Psoas muscle (tissue), 8 donors: ENCODE results near the gene RFX2. TPM values are rescaled to one million over a fixed set of nuclear protein-coding genes. Genes with fewer than 3 reads are reported as not detected.

Source experiments
- ATAC-seq, 4 donors: fragments of 200-7000 bp; cut with Tn5 transposase; one replicate each; pipeline ENCODE4 v1.9.1; 2020; ENCODE audit warnings: moderate library complexity in 3 of 4, mild to moderate bottlenecking in 2 of 4
- DNase-seq, 2 donors: peaks; one replicate each; pipeline ENCODE4 v3.0.0-alpha.2; 2020
- H3K27ac ChIP-seq: fragments of 200-600 bp; one replicate; pipeline ENCODE4 v1.8.0; 2022
- H3K27me3 ChIP-seq, 3 donors: fragments of 200-600 bp in 1 of 3; one replicate each; pipeline versions ENCODE4 v1.6.1 to v1.8.0; 2013 to 2022; ENCODE audit warnings: low read length in 2 of 3, mild to moderate bottlenecking in 2 of 3, moderate library complexity in 1 of 3; ENCODE audit not compliant: insufficient read depth in 3 of 3
- H3K36me3 ChIP-seq, 2 donors: fragments of 200-600 bp in 1 of 2; one replicate each; pipeline versions ENCODE4 v1.6.1 to v1.8.0; 2013 to 2022; ENCODE audit warnings: low read depth in 1 of 2, mild to moderate bottlenecking in 1 of 2, moderate library complexity in 1 of 2; ENCODE audit not compliant: insufficient read depth in 1 of 2
- H3K4me1 ChIP-seq: fragments of 200-600 bp; one replicate; pipeline ENCODE4 v1.8.0; 2022
- H3K4me3 ChIP-seq: fragments of 200-600 bp; one replicate; pipeline ENCODE4 v1.8.0; 2022; ENCODE audit warnings: mild to moderate bottlenecking
- H3K9me3 ChIP-seq: fragments of 200-600 bp; one replicate; pipeline ENCODE4 v1.8.0; 2022
- WGBS, 3 donors: extraction: QIAGEN DNeasy Blood & Tissue Kit; methylation state at CpG; one replicate each; pipeline versions ENCODE4 v1.1.6 to v1.1.7; 2013; 5-methylcytosine and 5-hydroxymethylcytosine counted together
- intact Hi-C, 2 donors: fragments of 100-400 bp; cut with DNase I; formaldehyde crosslinking; loops; one replicate each; pipeline versions ENCODE4 v1.11.0 to v1.14.2; 2022
- polyA plus RNA-seq, 3 donors: library from polyadenylated mRNA; stranded (reverse); fragments of 200-250 nt; gene quantifications; one replicate each; pipeline ENCODE4 v1.2.3, GENCODE V29; 2013
- total RNA-seq, 4 donors: library from RNA; stranded (reverse); fragmentation: NEBNext Ultra II Directional in 2 of 4; extraction: Animal tissue kit (Norgen Biotek cat#: 25700) in 2 of 4; gene quantifications; one replicate each; pipeline versions ENCODE4 v1.2.1 to v1.2.4, GENCODE V29; 2021 to 2023
- TF ChIP-seq, protein P1 (sequence below): fragments of 200-600 bp; IDR thresholded peaks from one replicate; pipeline ENCODE4 v1.8.0; 2022; ENCODE audit warnings: antibody characterized with exemption
- donor health status: healthy with polysubstance abuse.
- donor health status: DM: no; HTN: no; CAD: no; lungs with moderate emphysema.
- donor health status: Bipolar disorder and iron deficiency.
- donor health status: healthy.
- donor health status: DM: yes; HTN: yes; CAD: no.
- donor health status: DM: no; HTN: no; CAD: no.
- donor health status: DM: no; HTN: no; CAD: no.
- donor health status: DM: yes; HTN: yes; CAD: no.

Gene RFX2
- total and polyA plus RNA-seq, 7 donors = 0.58 to 2.1 (median 1.0) TPM

DNA sequence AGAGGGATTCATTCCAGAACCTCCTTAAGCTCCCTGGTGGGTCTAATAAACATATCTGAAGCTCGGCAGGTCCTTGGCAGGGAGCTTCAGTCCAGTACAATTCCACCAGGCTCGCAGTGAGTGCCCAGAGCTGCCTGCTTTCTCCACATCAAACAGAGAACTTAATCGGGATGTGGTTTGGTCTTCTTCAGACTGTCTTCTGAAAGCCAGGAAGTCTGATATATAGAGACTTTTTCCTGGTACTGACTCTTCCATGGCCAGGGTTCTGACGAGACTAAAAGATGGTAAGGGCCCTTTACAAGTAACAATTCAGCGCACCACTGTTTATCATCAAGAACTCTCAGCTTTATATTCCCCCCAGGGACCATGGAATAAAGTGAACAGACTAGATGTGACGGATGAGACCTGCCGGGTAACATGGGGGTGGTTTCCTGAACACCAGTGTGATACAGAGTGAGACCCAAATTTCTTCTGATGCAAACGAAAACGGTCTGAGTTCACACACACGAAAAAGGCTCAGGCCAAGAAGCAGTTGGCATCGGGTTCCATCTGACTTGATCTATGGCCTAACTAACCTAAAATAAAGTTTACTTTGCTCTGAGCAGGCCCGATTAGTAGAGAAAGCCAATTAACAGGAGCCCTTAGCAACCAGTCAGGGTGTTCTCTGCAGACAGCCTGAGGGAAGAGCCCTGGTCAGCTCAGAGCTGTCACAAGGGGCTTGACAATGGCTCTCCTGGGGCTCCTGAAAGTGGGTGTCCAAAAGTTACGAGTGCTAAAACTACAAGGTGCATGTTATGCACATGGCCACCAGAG is 161.3 kb downstream of the RFX2 start:
- Histone ChIP-seq H3K4me1 (peaks cover 43% of the 10 kb centered on the region), H3K27me3 (no peaks in the 10 kb centered on the region), H3K36me3 (no peaks in the 10 kb centered on the region), H3K27ac (no peak overlapping the region), H3K9me3 (no peaks in the 10 kb centered on the region), H3K4me3 (no peak overlapping the region)
- DNase-seq = no peak
- TF ChIP-seq, protein P1, sequence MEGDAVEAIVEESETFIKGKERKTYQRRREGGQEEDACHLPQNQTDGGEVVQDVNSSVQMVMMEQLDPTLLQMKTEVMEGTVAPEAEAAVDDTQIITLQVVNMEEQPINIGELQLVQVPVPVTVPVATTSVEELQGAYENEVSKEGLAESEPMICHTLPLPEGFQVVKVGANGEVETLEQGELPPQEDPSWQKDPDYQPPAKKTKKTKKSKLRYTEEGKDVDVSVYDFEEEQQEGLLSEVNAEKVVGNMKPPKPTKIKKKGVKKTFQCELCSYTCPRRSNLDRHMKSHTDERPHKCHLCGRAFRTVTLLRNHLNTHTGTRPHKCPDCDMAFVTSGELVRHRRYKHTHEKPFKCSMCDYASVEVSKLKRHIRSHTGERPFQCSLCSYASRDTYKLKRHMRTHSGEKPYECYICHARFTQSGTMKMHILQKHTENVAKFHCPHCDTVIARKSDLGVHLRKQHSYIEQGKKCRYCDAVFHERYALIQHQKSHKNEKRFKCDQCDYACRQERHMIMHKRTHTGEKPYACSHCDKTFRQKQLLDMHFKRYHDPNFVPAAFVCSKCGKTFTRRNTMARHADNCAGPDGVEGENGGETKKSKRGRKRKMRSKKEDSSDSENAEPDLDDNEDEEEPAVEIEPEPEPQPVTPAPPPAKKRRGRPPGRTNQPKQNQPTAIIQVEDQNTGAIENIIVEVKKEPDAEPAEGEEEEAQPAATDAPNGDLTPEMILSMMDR = no peak
- no peak for ATAC-seq
- intact Hi-C loops = loop anchor here in 1 of 2 donors (5.0 kb wide), 1 partner anchor 42 kb away; no protein-coding TSS in a partner anchor
- 64 to 73% (median 71%) methylated on average over 13 of the region's 13 CpGs for WGBS, 3 donors

DNA sequence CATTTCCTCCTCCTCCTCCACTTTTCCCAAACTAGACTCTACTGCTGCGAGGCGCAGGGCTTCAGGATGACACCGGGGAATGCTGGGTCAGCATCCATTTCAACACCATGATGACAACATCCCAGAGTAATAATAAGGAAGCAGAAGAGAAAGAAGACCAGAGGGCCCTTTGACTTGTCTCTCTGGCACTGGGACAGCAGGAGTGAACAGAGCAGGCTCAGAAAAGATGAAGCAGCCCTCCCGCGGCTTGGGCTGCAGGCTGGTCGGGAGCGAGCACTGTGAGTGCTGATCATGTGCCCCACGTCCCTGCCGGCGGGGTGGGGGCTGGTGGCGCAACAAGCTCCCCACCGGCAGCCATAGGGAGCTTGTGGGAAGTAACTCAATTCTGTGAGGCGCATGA is 162.9 kb downstream of the RFX2 start:
- Histone ChIP-seq H3K4me1 (peaks cover 28% of the 10 kb centered on the region), H3K36me3 (no peaks in the 10 kb centered on the region), H3K27me3 (no peaks in the 10 kb centered on the region), H3K27ac (peak overlapping the region; percentile 30), H3K4me3 (no peak overlapping the region), H3K9me3 (no peaks in the 10 kb centered on the region)
- peak; percentile 13 to 51 (median 40) for ATAC-seq
- intact Hi-C loops = loop anchor here in 1 of 2 donors (5.0 kb wide), 1 partner anchor 40 kb away; no protein-coding TSS in a partner anchor
- WGBS, 3 donors = 70 to 84% (median 79%) methylated on average over 13 of the region's 13 CpGs
- TF ChIP-seq, protein P1 = no peak
- peak; percentile 68 to 79 for DNase-seq

DNA sequence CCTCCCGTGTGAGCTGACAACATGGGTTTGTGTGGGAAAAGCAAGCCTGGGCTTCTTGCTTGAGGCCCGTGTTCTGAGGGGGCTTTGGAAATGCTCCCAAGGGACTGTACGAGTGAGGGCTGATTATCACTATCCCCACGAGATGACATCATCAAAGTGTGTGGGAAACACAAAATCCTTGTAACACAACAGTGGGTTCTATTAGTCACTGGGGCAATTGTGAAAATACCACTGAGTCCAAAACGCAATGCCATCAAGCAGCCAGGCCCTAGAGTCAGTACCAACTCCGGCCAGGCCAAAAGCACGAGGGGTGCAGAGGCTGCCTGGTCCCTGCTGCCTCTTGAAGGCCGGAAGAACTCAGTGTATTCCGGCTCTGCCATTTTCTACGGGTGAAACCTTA is 166.7 kb downstream of the RFX2 start:
- Histone ChIP-seq H3K27ac (no peak overlapping the region), H3K4me3 (no peak overlapping the region), H3K27me3 (no peaks in the 10 kb centered on the region), H3K36me3 (peaks cover 0 to 17% of the 10 kb centered on the region in 2 donors), H3K9me3 (no peaks in the 10 kb centered on the region), H3K4me1 (peaks cover 9% of the 10 kb centered on the region)
- DNase-seq = no peak
- TF ChIP-seq, protein P1 = no peak
- ATAC-seq = no peak
- 73 to 79% (median 73%) methylated on average over 10 of the region's 10 CpGs for WGBS, 3 donors
- intact Hi-C loops = no loop called here

Other genes starting within 250 kb of the RFX2 start
- not detected for gene FUT5, start 240.0 kb downstream of the RFX2 start, total RNA-seq
- gene FUT5, start 240.0 kb downstream of the RFX2 start, polyA plus RNA-seq = not detected
- 100 to 1,000 TPM; 240 to 367 (median 285) TPM for gene NDUFA11, start 206.7 kb downstream of the RFX2 start, total RNA-seq
- gene NDUFA11, start 206.7 kb downstream of the RFX2 start, polyA plus RNA-seq = 100 to 1,000 TPM; 373 to 503 (median 438) TPM
- gene VMAC, start 205.6 kb downstream of the RFX2 start, total RNA-seq = 1 to 10 TPM in 2 of 4 donors, under 1 TPM in 2; 0.73 to 3.0 (median 1.2) TPM
- 1 to 10 TPM in 1 of 3 donors, under 1 TPM in 2; 0.82 to 2.2 (median 0.89) TPM for gene VMAC, start 205.6 kb downstream of the RFX2 start, polyA plus RNA-seq
- gene CAPS, start 196.2 kb downstream of the RFX2 start, total RNA-seq = 1 to 10 TPM; 1.3 to 2.9 (median 1.5) TPM
- 1 to 10 TPM; 1.2 to 1.7 (median 1.5) TPM for gene CAPS, start 196.2 kb downstream of the RFX2 start, polyA plus RNA-seq
- gene RANBP3, start 132.4 kb downstream of the RFX2 start, total RNA-seq = 10 to 100 TPM; 48.4 to 50.0 (median 48.9) TPM
- gene RANBP3, start 132.4 kb downstream of the RFX2 start, polyA plus RNA-seq = 10 to 100 TPM; 40.5 to 71.7 (median 43.9) TPM
- gene ACSBG2, start 25.2 kb upstream of the RFX2 start, total RNA-seq = not detected
- not detected for gene ACSBG2, start 25.2 kb upstream of the RFX2 start, polyA plus RNA-seq
- 10 to 100 TPM; 35.8 to 51.7 (median 44.0) TPM for gene MLLT1, start 169.5 kb upstream of the RFX2 start, total RNA-seq
- gene MLLT1, start 169.5 kb upstream of the RFX2 start, polyA plus RNA-seq = 10 to 100 TPM; 24.2 to 34.2 (median 25.2) TPM
- gene ACER1, start 223.1 kb upstream of the RFX2 start, total RNA-seq = not detected
- gene ACER1, start 223.1 kb upstream of the RFX2 start, polyA plus RNA-seq = not detected